NCI-H524 (cell line): ENCODE data around the gene CYP4F3.
"Not testable (repeated sequence)": the region's sequence is repeated elsewhere in the genome, so short reads cannot be mapped to it uniquely, and the experiment has no call there.

Experiments
- DNase-seq, 2 experiments: peaks; one replicate each; lab custom pipeline; 2025; lab: John Stamatoyannopoulos, UW

CYP4F3 gene

DNA sequence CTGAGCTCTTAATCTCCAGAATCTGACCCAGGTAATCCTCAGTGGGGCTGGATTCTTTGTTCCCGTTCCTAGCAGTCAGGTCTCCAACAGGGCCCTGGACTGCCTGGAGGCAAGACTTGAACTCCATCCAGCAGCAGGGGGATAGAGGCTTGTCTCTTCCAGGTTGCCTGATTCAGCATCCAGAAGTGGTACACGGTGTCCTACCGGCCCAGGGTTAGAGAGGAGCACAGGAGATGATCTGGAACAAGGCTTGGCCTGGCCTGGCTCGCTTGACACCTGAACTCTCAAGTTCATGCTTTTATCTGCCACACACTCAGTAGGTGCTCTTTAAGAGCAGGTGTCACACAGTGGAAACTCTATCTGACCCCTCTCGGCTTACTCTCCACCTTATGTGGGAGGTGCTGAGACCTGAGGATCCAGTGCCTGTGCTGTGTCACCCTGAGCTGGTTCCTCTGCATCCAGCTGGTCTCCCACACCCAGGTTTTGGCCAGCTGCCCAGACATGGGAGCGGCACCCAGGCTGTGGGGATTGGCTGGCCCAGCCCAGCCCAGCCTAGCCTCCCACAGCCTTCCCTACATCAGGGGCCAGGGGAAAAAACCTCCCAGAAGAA is at the start of gene CYP4F3:
Gene CYP4F3, plus strand, starts transcription at position 604 of the 610 bp plus-strand sequence. CDS start 519 bp downstream, outside the sequence.
- peak in 1 of 2 experiments; percentile 5 for DNase-seq

DNA sequence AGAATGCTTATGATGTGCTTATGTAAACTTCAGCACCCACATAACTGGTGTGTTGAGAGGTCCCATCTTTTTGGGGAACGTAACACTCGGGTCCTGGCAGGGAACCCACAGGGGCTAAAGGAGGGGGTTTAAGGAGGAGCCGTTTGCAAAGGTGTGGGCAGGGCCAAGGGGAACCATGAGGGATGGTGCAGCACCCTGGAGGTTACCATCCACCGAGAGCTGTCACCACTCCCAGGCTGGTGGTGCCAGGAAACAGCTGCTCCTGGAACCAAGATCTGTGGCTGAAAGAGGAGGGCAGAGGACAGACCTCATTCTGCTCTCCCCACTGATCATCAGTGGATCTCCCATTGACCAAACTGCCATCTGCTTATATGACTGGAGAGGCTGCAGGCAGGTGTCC is 48.9 kb upstream of the CYP4F3 start:
- no peak for DNase-seq

DNA sequence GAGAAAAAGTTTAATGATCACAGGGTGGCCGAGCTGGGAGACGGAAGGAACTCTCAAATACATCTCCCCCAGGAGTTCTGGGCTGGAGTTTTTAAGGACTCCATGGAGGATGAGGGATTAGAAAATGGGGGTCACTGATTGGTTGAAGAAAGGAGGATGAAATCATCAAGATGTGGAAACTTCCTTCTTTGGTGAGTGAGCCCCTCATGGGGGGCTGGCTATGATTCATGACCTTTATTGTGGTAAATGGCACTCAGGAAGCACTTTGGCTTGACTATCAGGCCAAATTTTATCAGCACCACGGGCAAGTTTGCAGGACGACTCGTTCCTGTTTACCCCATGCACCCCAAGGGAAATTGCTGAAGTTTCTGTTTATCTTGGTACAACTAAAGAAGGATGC is 48.2 kb upstream of the CYP4F3 start:
- DNase-seq = not testable (repeated sequence)

- not testable (repeated sequence) for DNase-seq
These were observed 46.9 kb upstream of the CYP4F3 start for GRCh38 chr19:15593766-15594165.

DNA sequence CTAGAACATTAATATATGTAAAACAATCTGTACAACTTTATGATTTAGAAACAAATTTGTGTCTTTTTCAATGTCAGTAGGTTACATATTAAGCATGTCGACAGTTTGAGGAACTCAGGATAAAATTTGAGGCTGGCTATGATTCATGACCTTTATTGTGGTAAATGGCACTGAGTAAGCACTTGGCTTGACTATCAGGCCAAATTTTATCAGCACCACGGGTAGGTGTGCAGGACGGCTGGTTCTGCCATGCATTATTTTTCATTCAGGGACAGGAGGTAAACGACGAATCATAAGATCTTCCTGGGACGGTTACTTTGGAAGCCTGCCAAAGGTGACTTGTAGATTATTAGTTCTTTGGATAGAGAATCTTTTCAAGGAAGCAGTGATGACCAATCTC is 45.6 kb upstream of the CYP4F3 start:
- DNase-seq = no peak

DNA sequence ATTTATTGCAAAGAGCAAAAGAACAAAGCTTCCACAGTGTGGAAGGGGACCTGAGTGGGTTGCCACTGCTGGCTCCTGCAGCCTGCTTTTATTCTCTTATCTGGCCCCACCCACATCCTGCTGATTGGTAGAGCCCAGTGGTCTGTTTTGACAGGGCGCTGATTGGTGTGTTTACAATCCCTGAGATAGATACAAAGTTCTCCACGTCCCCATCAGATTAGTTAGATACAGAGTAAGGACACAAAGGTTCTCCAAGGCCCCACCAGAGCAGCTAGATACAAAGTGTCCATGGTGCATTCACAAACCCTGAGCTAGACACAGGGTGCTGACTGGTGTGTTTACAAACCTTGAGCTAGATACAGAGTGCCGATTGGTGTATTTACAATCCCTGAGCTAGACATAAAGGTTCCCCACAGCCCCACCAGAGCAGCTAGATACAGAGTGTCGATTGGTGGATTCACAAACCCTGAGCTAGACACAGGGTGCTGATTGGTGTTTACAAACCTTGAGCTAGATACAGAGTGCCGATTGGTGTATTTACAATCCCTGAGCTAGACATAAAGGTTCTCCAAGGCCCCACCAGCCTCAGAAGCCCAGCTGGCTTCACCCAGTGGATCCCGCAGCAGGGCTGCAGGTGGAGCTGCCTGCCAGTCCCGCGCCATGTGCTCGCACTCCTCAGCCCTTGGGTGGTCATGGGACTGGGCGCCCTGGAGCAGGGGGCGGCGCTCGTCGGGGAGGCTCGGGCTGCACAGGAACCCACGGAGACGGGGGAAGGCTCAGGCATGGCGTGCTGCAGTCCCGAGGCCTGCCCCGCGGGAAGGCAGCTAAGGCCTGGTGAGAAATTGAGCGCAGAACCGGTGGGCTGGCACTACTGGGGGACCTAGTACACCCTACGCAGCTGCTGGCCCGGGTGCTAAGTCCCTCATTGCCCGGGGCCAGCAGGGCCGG is 32.4 kb upstream of the CYP4F3 start:
- DNase-seq = not testable (repeated sequence)

DNA sequence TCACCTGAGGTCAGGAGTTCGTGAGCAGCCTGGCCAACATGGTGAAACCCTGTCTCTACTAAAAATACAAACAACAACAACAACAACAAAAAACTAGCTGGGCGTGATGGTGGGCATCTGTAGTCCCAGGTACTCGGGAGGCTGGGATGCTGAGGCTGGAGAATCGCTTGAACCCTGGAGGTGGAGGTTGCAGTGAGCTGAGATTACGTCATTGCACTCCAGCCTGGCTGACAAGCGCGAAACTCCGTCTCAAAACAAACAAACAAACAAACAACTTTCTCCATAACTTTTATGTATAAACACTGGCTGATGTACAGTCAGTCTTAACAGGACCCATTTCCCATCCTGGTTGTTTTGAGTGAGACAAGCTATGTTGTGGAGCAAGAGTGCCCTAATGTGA is 31.4 kb upstream of the CYP4F3 start:
- no peak for DNase-seq

- DNase-seq = no peak
These were observed 28.4 kb upstream of the CYP4F3 start for GRCh38 chr19:15612342-15612741.

- no peak for DNase-seq
These were observed 27.4 kb upstream of the CYP4F3 start for GRCh38 chr19:15613338-15613737.

DNA sequence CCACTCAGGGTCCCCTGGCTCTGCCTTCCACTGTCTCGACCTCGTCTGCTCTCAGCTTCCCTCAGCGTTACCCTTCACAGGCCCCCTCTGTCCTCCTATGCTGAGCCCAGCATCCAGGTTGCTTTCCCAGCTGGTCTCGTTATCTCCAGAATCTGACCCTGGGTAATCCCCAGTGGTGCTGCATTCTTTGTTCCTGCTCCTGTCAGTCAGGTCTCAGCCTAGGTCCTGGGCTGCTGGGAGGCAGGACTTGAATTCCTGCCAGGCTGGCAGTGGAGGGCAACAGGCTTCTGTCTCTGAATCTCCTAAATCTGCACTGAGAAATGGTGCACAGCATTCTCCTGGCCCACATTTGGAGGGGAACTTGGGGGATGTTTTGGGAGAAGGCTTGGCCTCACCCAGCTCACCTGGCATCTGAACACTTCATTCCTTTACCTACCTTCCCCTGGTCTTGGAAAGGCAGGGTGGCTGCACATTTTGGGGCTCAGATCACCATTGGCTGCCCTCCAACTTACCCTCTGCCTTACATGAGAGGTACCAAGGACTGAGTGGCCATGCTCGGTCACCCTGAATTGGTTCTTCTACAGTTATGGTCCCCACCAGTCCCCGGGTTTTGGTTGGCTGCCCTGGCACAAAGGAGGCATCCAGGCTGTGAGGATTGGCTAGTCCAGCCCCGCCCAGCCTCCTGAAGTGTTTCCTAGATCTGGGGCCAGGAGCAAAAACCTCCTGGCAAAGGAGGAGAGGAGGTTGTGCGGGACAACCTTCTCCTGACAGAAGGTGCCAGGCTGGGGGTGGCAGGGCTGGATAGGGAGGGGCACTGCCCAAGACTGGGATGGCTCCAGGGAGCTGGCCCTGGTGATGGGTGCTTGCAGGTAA is 26.0 kb upstream of the CYP4F3 start, which contains the start of gene CYP4F8:
Gene CYP4F8, plus strand, starts transcription at position 712 of the 873 bp plus-strand sequence. CDS start 399 bp downstream, outside the sequence.
- no peak for DNase-seq

GRCh38 chr19:15615526-15615925 is 25.2 kb upstream of the CYP4F3 start:
- DNase-seq = no peak

GRCh38 chr19:15616183-15616582 is 24.5 kb upstream of the CYP4F3 start:
- no peak for DNase-seq

DNA sequence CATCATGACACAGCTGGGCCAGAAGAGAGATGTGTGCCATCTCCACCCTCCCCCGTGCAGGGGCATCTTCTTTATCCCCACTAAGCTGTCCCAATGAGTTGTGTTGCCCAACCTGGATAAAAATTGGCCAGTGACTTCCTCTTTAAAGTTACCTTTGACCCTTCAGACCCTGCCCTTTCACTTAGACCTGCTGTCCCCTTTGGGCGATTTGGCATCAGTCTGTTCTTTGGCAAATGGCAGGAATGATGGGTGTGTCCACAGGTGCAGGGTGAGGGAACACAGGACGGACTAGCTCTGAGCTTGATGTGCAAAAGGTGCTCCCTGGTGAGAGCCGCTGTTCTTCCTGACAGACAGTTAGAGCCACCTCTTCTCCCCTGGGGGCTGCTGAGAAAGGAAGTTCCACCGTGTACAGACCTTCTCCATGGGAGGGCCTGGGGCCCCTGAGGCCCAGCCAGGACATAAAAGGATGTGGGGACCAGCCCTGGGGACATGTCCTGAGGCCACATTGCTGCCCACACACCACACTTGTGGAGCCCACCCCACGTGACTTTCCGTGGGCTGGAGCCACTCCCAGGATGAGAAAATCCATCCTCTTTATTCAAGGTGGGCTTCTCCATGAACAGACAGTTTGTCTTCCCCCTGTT is 23.9 kb upstream of the CYP4F3 start:
- DNase-seq = no peak

DNA sequence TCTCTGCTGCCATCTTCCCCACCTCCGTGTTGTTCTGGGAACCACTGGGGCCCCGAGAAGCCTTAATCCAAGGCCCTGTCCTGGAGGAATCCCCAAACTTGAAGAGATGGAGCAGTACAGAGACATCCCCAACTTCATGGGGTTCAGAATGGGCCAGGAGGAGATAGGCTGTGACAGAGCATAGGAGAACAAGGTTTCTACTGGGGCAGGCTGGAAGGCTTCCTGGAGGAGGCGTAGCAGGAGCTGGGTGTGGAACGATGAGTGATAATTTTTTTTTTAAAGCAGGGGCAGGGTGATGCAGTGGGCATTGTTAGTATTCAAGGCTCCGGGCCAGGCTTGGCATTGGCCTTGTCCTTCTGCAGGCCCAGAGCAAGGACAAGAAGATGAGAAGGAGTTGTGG is 22.4 kb upstream of the CYP4F3 start:
- no peak for DNase-seq

GRCh38 chr19:15621801-15622200 is 18.9 kb upstream of the CYP4F3 start:
- no peak for DNase-seq

- DNase-seq = no peak
These were observed 17.7 kb upstream of the CYP4F3 start for GRCh38 chr19:15622991-15623390.

GRCh38 chr19:15623711-15624318 is 16.9 kb upstream of the CYP4F3 start:
- DNase-seq = no peak

GRCh38 chr19:15628236-15629002 is 12.3 kb upstream of the CYP4F3 start:
- DNase-seq = no peak

DNA sequence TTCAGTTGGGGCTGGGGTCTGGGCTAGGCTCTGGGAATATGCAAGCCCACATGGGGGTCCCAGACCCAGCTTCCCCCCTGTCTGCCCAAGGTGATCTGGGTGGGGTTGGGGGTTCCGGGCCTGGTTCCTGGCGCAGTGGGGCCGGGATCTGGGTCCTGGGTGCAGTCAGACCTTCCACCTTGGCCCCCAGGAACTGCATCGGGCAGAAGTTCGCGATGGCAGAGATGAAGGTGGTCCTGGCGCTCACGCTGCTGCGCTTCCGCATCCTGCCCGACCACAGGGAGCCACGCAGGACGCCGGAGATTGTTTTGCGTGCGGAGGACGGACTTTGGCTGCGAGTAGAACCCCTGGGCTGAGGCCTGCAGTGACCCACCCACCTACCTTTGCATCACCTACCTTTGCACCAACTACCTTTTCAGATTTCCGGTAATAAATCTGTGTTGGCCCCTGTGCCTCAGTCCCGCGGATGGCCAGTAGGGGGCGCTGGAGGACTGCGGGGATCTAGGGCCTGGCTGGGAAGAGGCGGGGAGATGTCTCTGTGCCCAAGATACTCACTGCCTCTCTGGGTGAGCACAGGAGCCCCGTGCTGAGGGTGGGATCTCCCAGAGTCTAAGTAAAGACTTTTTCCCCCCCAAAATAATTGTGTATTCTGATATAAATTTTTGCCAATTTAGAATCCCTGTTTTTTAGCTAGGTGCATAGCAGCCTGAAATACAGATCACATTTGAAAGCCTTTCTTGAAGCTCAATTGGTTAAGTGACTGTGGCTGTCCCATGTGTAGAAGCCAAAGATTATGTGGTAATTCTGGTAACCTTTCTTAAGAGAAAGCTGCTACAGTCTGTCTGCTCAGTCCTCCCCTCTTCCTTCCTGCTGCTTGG is 11.5 kb upstream of the CYP4F3 start:
- DNase-seq = peak; percentile 31 to 50
